Thyroid gland (tissue), 4 donors: ENCODE measurements around the gene CDK9. TPM values are rescaled to one million over a fixed set of nuclear protein-coding genes. Genes with fewer than 3 reads are reported as not detected.

Source experiments
- DNase-seq, 2 donors: peaks; one replicate each; pipeline ENCODE4 v3.0.0-alpha.2; 2019
- H3K27ac ChIP-seq, 3 donors: fragments of 200-600 bp; sonication (generic); 1 replicate in 2 of 3; 2 replicates in 1 of 3; pipeline ENCODE4 v1.5.1; 2016 to 2019; ENCODE audit warnings: mild to moderate bottlenecking in 1 of 3, moderate library complexity in 1 of 3
- H3K27me3 ChIP-seq: fragments of 200-600 bp; sonication (generic); one replicate; pipeline ENCODE4 v1.5.1; 2019
- H3K36me3 ChIP-seq, 2 donors: fragments of 200-600 bp; sonication (generic); one replicate each; pipeline ENCODE4 v1.5.1; 2016 to 2019
- H3K4me1 ChIP-seq, 2 donors: fragments of 200-600 bp; sonication (generic); one replicate each; pipeline ENCODE4 v1.5.1; 2017 to 2019
- H3K4me3 ChIP-seq, 3 donors: fragments of 200-600 bp; sonication (generic); replicated peaks in 1 of 3; 1 replicate in 2 of 3; 2 replicates in 1 of 3; pipeline ENCODE4 v1.5.1; 2016; ENCODE audit warnings: mild to moderate bottlenecking in 1 of 3
- H3K9me3 ChIP-seq: fragments of 200-600 bp; sonication (generic); one replicate; pipeline ENCODE4 v1.5.1; 2017
- POLR2A ChIP-seq, 2 donors: fragments of 450-650 bp; IDR thresholded peaks; one replicate each; pipeline ENCODE4 v1.6.1; 2017; ENCODE audit warnings: antibody characterized with exemption in 2 of 2, mild to moderate bottlenecking in 2 of 2, moderate library complexity in 1 of 2
- WGBS, 2 donors: methylation state at CpG; one replicate each; pipeline ENCODE4 v1.1.5; 2017; 5-methylcytosine and 5-hydroxymethylcytosine counted together
- intact Hi-C: fragments of 100-400 bp; cut with DNase I; formaldehyde crosslinking; loops from one replicate; pipeline ENCODE4 v1.15.1; 2023
- microRNA-seq: library from miRNA; unstranded; fragments of <30 nt; microRNA quantifications from one replicate; pipeline ENCODE4, GENCODE V29; 2016
- small RNA-seq: library from RNA; depleted of rRNA; stranded (forward); fragments of <200 nt; gene quantifications from one replicate; pipeline ENCODE3, GENCODE V24; 2016
- total RNA-seq, 4 donors: library from RNA; depleted of rRNA; stranded (reverse); fragments of >200 nt; gene quantifications; one replicate each; pipeline ENCODE4 v1.2.3, GENCODE V29; 2016
- TF ChIP-seq, protein P1 (sequence below), 6 experiments: fragments of 200-600 bp in 3 of 6; fragments of 450-650 bp in 3 of 6; sonication (generic) in 3 of 6; IDR thresholded peaks; one replicate each; pipeline ENCODE4 v1.5.1; 2016 to 2019; ENCODE audit warnings: antibody characterized with exemption in 6 of 6, mild to moderate bottlenecking in 2 of 6, inconsistent platforms in 1 of 6, moderate library complexity in 1 of 6

CDK9 gene
- total RNA-seq, 4 donors from 2014 or later = 47.5 to 85.2 (median 78.3) TPM

- intact Hi-C loops = no loop called here
- no peak for TF ChIP-seq POLR2A (IDR thresholded peaks at IDR 0.05)
- TF ChIP-seq, protein P1, sequence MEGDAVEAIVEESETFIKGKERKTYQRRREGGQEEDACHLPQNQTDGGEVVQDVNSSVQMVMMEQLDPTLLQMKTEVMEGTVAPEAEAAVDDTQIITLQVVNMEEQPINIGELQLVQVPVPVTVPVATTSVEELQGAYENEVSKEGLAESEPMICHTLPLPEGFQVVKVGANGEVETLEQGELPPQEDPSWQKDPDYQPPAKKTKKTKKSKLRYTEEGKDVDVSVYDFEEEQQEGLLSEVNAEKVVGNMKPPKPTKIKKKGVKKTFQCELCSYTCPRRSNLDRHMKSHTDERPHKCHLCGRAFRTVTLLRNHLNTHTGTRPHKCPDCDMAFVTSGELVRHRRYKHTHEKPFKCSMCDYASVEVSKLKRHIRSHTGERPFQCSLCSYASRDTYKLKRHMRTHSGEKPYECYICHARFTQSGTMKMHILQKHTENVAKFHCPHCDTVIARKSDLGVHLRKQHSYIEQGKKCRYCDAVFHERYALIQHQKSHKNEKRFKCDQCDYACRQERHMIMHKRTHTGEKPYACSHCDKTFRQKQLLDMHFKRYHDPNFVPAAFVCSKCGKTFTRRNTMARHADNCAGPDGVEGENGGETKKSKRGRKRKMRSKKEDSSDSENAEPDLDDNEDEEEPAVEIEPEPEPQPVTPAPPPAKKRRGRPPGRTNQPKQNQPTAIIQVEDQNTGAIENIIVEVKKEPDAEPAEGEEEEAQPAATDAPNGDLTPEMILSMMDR (IDR thresholded peaks at IDR 0.05) = no peak
- Histone ChIP-seq H3K4me3 (no peak overlapping the region), H3K36me3 (no peaks in the 10 kb centered on the region), H3K27ac (peak overlapping the region; percentile 65 to 80 (median 75)), H3K4me1 (peaks cover 30 to 67% of the 10 kb centered on the region in 2 donors), H3K9me3 (no peaks in the 10 kb centered on the region), H3K27me3 (no peaks in the 10 kb centered on the region)
- DNase-seq = peak; percentile 95
- WGBS, 2 donors = 13 to 31% methylated on average over 4 of the region's 4 CpGs
Measured at GRCh38 chr9:127837346-127837745, 51.5 kb downstream of the CDK9 start.

DNA sequence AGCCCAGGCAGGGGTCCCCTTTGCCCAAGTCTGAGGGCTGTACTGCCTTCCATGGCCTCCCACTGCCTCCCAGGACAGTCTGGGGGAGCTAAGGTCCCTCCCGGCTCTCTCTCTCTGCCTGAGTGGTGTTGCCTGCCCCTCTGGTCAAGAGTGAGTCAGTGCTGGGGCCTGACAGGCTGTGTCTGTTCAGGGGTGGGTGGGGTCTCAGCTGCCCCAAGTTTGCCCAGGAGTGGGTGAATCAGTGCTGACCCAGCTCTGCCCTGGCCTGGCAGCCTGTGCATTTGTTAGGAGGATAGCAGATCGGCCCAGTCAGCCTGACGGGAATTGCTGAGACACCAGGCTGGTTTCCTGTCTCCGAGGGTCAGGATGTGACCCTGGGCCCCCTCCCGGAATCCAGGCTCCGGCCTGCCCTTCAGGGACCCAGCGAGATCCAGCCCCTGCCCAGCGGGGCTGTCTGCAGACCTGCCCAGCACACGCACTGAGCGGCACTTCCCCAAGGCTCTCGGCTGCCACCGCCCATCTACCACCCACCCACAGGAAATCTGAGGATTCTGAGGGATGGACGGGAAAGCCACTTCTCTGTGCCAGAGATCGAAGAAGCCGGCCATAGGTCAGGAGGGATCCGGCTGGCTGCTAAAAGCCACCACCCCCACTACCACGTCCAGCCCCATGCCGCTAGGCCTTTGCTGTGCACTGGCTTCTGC lies 52.7 kb downstream of the CDK9 start:
- WGBS, 2 donors = 60 to 65% methylated on average over 8 to 15 of the region's 18 CpGs

More for the DNA sequence above, 52.7 kb downstream of the CDK9 start:
- peaks cover 29 to 56% of the 10 kb centered on the region in 2 donors for H3K4me1 ChIP-seq
- intact Hi-C loops = no loop called here
- DNase-seq = peak; percentile 44 to 64
- H3K27ac ChIP-seq = peak overlapping the region; percentile 65 to 80 (median 75)
- no peak overlapping the region for H3K4me3 ChIP-seq
- H3K36me3 ChIP-seq = no peaks in the 10 kb centered on the region
- no peaks in the 10 kb centered on the region for H3K9me3 ChIP-seq
- TF ChIP-seq, protein P1 (IDR thresholded peaks at IDR 0.05) = no peak
- no peak for TF ChIP-seq POLR2A (IDR thresholded peaks at IDR 0.05)
- no peaks in the 10 kb centered on the region for H3K27me3 ChIP-seq

Small RNAs within 50 kb of the gene (microRNA-seq; reads per million reads assigned to microRNA genes)
- gene MIR2861 = not detected
- gene MIR3960 = not detected

Small RNAs within 50 kb of the gene (small RNA-seq; reads per million reads assigned to genes)
- gene RF00019 = not detected

Other genes starting within 250 kb of the CDK9 start
- 100 to 1,000 TPM in 2 of 4 donors, 10 to 100 TPM in 2; 23.8 to 139 (median 106) TPM for gene STXBP1, start 173.8 kb upstream of the CDK9 start, total RNA-seq
- 1 to 10 TPM in 1 of 4 donors, under 1 TPM in 1, not detected in 2; 0.22 to 3.0 TPM for gene CFAP157, start 79.0 kb upstream of the CDK9 start, total RNA-seq
- gene PTRH1, start 70.4 kb upstream of the CDK9 start, total RNA-seq = 10 to 100 TPM; 24.1 to 64.3 (median 43.4) TPM
- under 1 TPM in 3 of 4 donors, not detected in 1; 0.40 to 0.45 (median 0.44) TPM for gene TTC16, start 70.0 kb upstream of the CDK9 start, total RNA-seq
- gene TOR2A, start 50.7 kb upstream of the CDK9 start, total RNA-seq = 10 to 100 TPM in 3 of 4 donors, 1 to 10 TPM in 1; 8.9 to 23.1 (median 14.2) TPM
- gene SH2D3C, start 7.4 kb upstream of the CDK9 start, total RNA-seq = 10 to 100 TPM; 10.0 to 24.9 (median 18.2) TPM
- 10 to 100 TPM; 58.5 to 78.0 (median 62.1) TPM for gene FPGS, start 16.8 kb downstream of the CDK9 start, total RNA-seq
- 100 to 1,000 TPM in 1 of 4 donors, 10 to 100 TPM in 3; 45.6 to 115 (median 51.1) TPM for gene ENG, start 68.6 kb downstream of the CDK9 start, total RNA-seq
- 10 to 100 TPM; 56.3 to 98.9 (median 86.3) TPM for gene AK1, start 91.6 kb downstream of the CDK9 start, total RNA-seq
- gene ST6GALNAC6, start 113.6 kb downstream of the CDK9 start, total RNA-seq = 100 to 1,000 TPM in 1 of 4 donors, 10 to 100 TPM in 3; 39.2 to 124 (median 50.8) TPM
- gene ST6GALNAC4, start 131.0 kb downstream of the CDK9 start, total RNA-seq = 10 to 100 TPM in 3 of 4 donors, 1 to 10 TPM in 1; 8.9 to 27.4 (median 19.1) TPM
- gene PIP5KL1, start 144.7 kb downstream of the CDK9 start, total RNA-seq = 1 to 10 TPM in 3 of 4 donors, not detected in 1; 1.0 to 5.2 (median 1.6) TPM
- 10 to 100 TPM; 17.3 to 43.3 (median 35.5) TPM for gene DPM2, start 151.8 kb downstream of the CDK9 start, total RNA-seq
- 10 to 100 TPM; 18.3 to 34.7 (median 24.9) TPM for gene EEIG1, start 195.0 kb downstream of the CDK9 start, total RNA-seq